Stomach smooth muscle (tissue), 2 donors: ENCODE measurements around the gene ERG28.

Experiments used
- H3K27ac ChIP-seq: one replicate; pipeline ENCODE4 v1.7.0; 2013; ENCODE audit warnings: mild to moderate bottlenecking, low read length, inconsistent platforms
- H3K27me3 ChIP-seq, 2 donors: one replicate each; pipeline ENCODE4 v1.7.0; 2013; ENCODE audit warnings: low read length in 2 of 2; ENCODE audit not compliant: insufficient read depth in 2 of 2, control insufficient read depth in 1 of 2
- H3K36me3 ChIP-seq, 2 donors: one replicate each; pipeline ENCODE4 v1.7.0; 2013; ENCODE audit warnings: low read length in 2 of 2; ENCODE audit not compliant: control insufficient read depth in 2 of 2, insufficient read depth in 2 of 2
- H3K4me1 ChIP-seq: one replicate; pipeline ENCODE4 v1.7.0; 2013; ENCODE audit warnings: low read length; ENCODE audit not compliant: control insufficient read depth, insufficient read depth
- H3K4me3 ChIP-seq, 2 donors: one replicate each; pipeline ENCODE4 v1.7.0; 2013; ENCODE audit warnings: low read length in 2 of 2
- H3K9ac ChIP-seq, 2 donors: one replicate each; pipeline ENCODE4 v1.7.0; 2013; ENCODE audit warnings: low read length in 2 of 2, mild to moderate bottlenecking in 1 of 2
- H3K9me3 ChIP-seq, 2 donors: one replicate each; pipeline ENCODE4 v1.7.0; 2013; ENCODE audit warnings: low read length in 2 of 2; ENCODE audit not compliant: control insufficient read depth in 2 of 2
- donor health status: healthy.
- donor health status: Pancreatic carcinoma.

The ERG28 gene

GRCh38 chr14:75647640-75648039 is 13.0 kb downstream of the ERG28 start:
- H3K36me3 ChIP-seq, result peaks cover 17 to 27% of the 10 kb centered on the region in 2 donors
- H3K27ac ChIP-seq, result no peak overlapping the region
- H3K4me1 ChIP-seq, result peaks cover 13% of the 10 kb centered on the region
- no peak overlapping the region for H3K9ac ChIP-seq
- H3K4me3 ChIP-seq, result no peak overlapping the region
- no peaks in the 10 kb centered on the region for H3K9me3 ChIP-seq
- no peaks in the 10 kb centered on the region for H3K27me3 ChIP-seq

- H3K4me1 ChIP-seq, result peaks cover 13% of the 10 kb centered on the region
- H3K27ac ChIP-seq, result no peak overlapping the region
- no peaks in the 10 kb centered on the region for H3K27me3 ChIP-seq
- H3K4me3 ChIP-seq, result no peak overlapping the region
- H3K9ac ChIP-seq, result no peak overlapping the region
- H3K9me3 ChIP-seq, result no peaks in the 10 kb centered on the region
- peaks cover 13 to 23% of the 10 kb centered on the region in 2 donors for H3K36me3 ChIP-seq
Observed at GRCh38 chr14:75646762-75647161, 13.9 kb downstream of the ERG28 start.

GRCh38 chr14:75645056-75645455 is 15.6 kb downstream of the ERG28 start:
- H3K9ac ChIP-seq, result no peak overlapping the region
- H3K4me1 ChIP-seq, result peaks cover 13% of the 10 kb centered on the region
- H3K27me3 ChIP-seq, result no peaks in the 10 kb centered on the region
- H3K36me3 ChIP-seq, result peaks cover 0 to 8% of the 10 kb centered on the region in 2 donors
- H3K9me3 ChIP-seq, result no peaks in the 10 kb centered on the region
- H3K27ac ChIP-seq, result no peak overlapping the region
- H3K4me3 ChIP-seq, result no peak overlapping the region

GRCh38 chr14:75643985-75644384 is 16.7 kb downstream of the ERG28 start:
- Histone ChIP-seq H3K36me3 (peaks cover 0 to 4% of the 10 kb centered on the region in 2 donors), H3K9ac (no peak overlapping the region), H3K27ac (no peak overlapping the region), H3K9me3 (no peaks in the 10 kb centered on the region), H3K27me3 (no peaks in the 10 kb centered on the region), H3K4me1 (peaks cover 12% of the 10 kb centered on the region), H3K4me3 (no peak overlapping the region)

- Histone ChIP-seq H3K9me3 (no peaks in the 10 kb centered on the region), H3K4me1 (no peaks in the 10 kb centered on the region)
Observed at GRCh38 chr14:75640876-75641275, 19.8 kb downstream of the ERG28 start.

GRCh38 chr14:75636100-75636692 is 24.5 kb downstream of the ERG28 start:
- Histone ChIP-seq H3K4me1 (no peaks in the 10 kb centered on the region), H3K9me3 (no peaks in the 10 kb centered on the region), H3K27me3 (no peaks in the 10 kb centered on the region), H3K36me3 (no peaks in the 10 kb centered on the region), H3K4me3 (no peak overlapping the region), H3K27ac (no peak overlapping the region), H3K9ac (no peak overlapping the region)

More at GRCh38 chr14:75640876-75641275, 19.8 kb downstream of the ERG28 start:
- H3K9ac ChIP-seq, result no peak overlapping the region
- H3K36me3 ChIP-seq, result peaks cover 0 to 4% of the 10 kb centered on the region in 2 donors
- H3K27ac ChIP-seq, result no peak overlapping the region
- no peaks in the 10 kb centered on the region for H3K27me3 ChIP-seq
- H3K4me3 ChIP-seq, result no peak overlapping the region

- no peaks in the 10 kb centered on the region for H3K4me1 ChIP-seq
- no peaks in the 10 kb centered on the region for H3K36me3 ChIP-seq
- H3K4me3 ChIP-seq, result no peak overlapping the region
- H3K9me3 ChIP-seq, result no peaks in the 10 kb centered on the region
- no peak overlapping the region for H3K9ac ChIP-seq
- H3K27ac ChIP-seq, result no peak overlapping the region
- H3K27me3 ChIP-seq, result no peaks in the 10 kb centered on the region
Observed at GRCh38 chr14:75634848-75635247, 25.8 kb downstream of the ERG28 start.

- no peaks in the 10 kb centered on the region for H3K36me3 ChIP-seq
- no peaks in the 10 kb centered on the region for H3K27me3 ChIP-seq
- H3K27ac ChIP-seq, result no peak overlapping the region
- no peak overlapping the region for H3K4me3 ChIP-seq
- H3K9ac ChIP-seq, result no peak overlapping the region
- H3K9me3 ChIP-seq, result no peaks in the 10 kb centered on the region
- no peaks in the 10 kb centered on the region for H3K4me1 ChIP-seq
Observed at GRCh38 chr14:75631453-75631831, 29.2 kb downstream of the ERG28 start.

- Histone ChIP-seq H3K27me3 (no peaks in the 10 kb centered on the region), H3K9ac (no peak overlapping the region), H3K27ac (no peak overlapping the region), H3K36me3 (no peaks in the 10 kb centered on the region), H3K4me3 (no peak overlapping the region), H3K9me3 (no peaks in the 10 kb centered on the region), H3K4me1 (no peaks in the 10 kb centered on the region)
Observed at GRCh38 chr14:75630695-75631452, 29.8 kb downstream of the ERG28 start.

GRCh38 chr14:75628816-75629215 is 31.9 kb downstream of the ERG28 start:
- Histone ChIP-seq H3K4me3 (no peak overlapping the region), H3K9ac (no peak overlapping the region), H3K27me3 (no peaks in the 10 kb centered on the region), H3K4me1 (no peaks in the 10 kb centered on the region), H3K9me3 (no peaks in the 10 kb centered on the region), H3K27ac (no peak overlapping the region), H3K36me3 (no peaks in the 10 kb centered on the region)

- no peaks in the 10 kb centered on the region for H3K4me1 ChIP-seq
- no peaks in the 10 kb centered on the region for H3K27me3 ChIP-seq
- no peak overlapping the region for H3K9ac ChIP-seq
- no peak overlapping the region for H3K27ac ChIP-seq
- no peaks in the 10 kb centered on the region for H3K36me3 ChIP-seq
- H3K9me3 ChIP-seq, result no peaks in the 10 kb centered on the region
- no peak overlapping the region for H3K4me3 ChIP-seq
Observed at GRCh38 chr14:75627406-75627805, 33.3 kb downstream of the ERG28 start.
